ENCODE data around the gene SAMD4A.
"Not testable (repeated sequence)": the region's sequence is repeated elsewhere in the genome, so short reads cannot be mapped to it uniquely, and the experiment has no call there.

- not testable (repeated sequence) for TF ChIP-seq POLR2AphosphoS5 (IDR thresholded peaks at IDR 0.05; ENCODE audit: borderline replicate concordance, low read depth, low read length); EZH2 (IDR thresholded peaks at IDR 0.05); FOXP2 (optimal IDR thresholded peaks at IDR 0.05; ENCODE audit: control extremely low read depth, extremely low read length, insufficient read depth)
These were observed 57.1 kb downstream of the SAMD4A start for GRCh38 chr14:54624005-54624358.
